ENCODE data around the gene HAUS8.

The HAUS8 gene

GRCh38 chr19:17002455-17002854 is 72.8 kb downstream of the HAUS8 start:
- no peak overlapping the region for H3K4me3 ChIP-seq (ENCODE audit: low read depth in 1 of 2, low read length in 1 of 2)
- H3K27ac ChIP-seq, result no peak overlapping the region
- TF ChIP-seq, protein P1, sequence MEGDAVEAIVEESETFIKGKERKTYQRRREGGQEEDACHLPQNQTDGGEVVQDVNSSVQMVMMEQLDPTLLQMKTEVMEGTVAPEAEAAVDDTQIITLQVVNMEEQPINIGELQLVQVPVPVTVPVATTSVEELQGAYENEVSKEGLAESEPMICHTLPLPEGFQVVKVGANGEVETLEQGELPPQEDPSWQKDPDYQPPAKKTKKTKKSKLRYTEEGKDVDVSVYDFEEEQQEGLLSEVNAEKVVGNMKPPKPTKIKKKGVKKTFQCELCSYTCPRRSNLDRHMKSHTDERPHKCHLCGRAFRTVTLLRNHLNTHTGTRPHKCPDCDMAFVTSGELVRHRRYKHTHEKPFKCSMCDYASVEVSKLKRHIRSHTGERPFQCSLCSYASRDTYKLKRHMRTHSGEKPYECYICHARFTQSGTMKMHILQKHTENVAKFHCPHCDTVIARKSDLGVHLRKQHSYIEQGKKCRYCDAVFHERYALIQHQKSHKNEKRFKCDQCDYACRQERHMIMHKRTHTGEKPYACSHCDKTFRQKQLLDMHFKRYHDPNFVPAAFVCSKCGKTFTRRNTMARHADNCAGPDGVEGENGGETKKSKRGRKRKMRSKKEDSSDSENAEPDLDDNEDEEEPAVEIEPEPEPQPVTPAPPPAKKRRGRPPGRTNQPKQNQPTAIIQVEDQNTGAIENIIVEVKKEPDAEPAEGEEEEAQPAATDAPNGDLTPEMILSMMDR (IDR thresholded peaks at IDR 0.05), result no peak
- no peaks in the 10 kb centered on the region for H3K9me3 ChIP-seq
- H3K36me3 ChIP-seq, result no peaks in the 10 kb centered on the region
- H3K4me1 ChIP-seq (ENCODE audit: control insufficient read depth in 1 of 2, insufficient read depth in 1 of 2, low read depth in 1 of 2, low read length in 1 of 2), result no peaks in the 10 kb centered on the region
- H3K27me3 ChIP-seq, result peaks cover 4% of the 10 kb centered on the region

GRCh38 chr19:17001603-17002183 is 73.6 kb downstream of the HAUS8 start:
- TF ChIP-seq, protein P1 (IDR thresholded peaks at IDR 0.05), result no peak
- H3K9me3 ChIP-seq, result no peaks in the 10 kb centered on the region
- peaks cover 4% of the 10 kb centered on the region for H3K27me3 ChIP-seq
- no peaks in the 10 kb centered on the region for H3K36me3 ChIP-seq
- no peak overlapping the region for H3K4me3 ChIP-seq (ENCODE audit: low read depth in 1 of 2, low read length in 1 of 2)
- no peaks in the 10 kb centered on the region for H3K4me1 ChIP-seq (ENCODE audit: control insufficient read depth in 1 of 2, insufficient read depth in 1 of 2, low read depth in 1 of 2, low read length in 1 of 2)
- no peak overlapping the region for H3K27ac ChIP-seq
